Psoas muscle (tissue), 8 donors: ENCODE results near the gene PRKD2. TPM values are rescaled to one million over a fixed set of nuclear protein-coding genes. Genes with fewer than 3 reads are reported as not detected.

Source experiments
- ATAC-seq, 4 donors: fragments of 200-7000 bp; cut with Tn5 transposase; one replicate each; pipeline ENCODE4 v1.9.1; 2020; ENCODE audit warnings: moderate library complexity in 3 of 4, mild to moderate bottlenecking in 2 of 4
- DNase-seq, 2 donors: peaks; one replicate each; pipeline ENCODE4 v3.0.0-alpha.2; 2020
- H3K27ac ChIP-seq: fragments of 200-600 bp; one replicate; pipeline ENCODE4 v1.8.0; 2022
- H3K27me3 ChIP-seq, 3 donors: fragments of 200-600 bp in 1 of 3; one replicate each; pipeline versions ENCODE4 v1.6.1 to v1.8.0; 2013 to 2022; ENCODE audit warnings: low read length in 2 of 3, mild to moderate bottlenecking in 2 of 3, moderate library complexity in 1 of 3; ENCODE audit not compliant: insufficient read depth in 3 of 3
- H3K36me3 ChIP-seq, 2 donors: fragments of 200-600 bp in 1 of 2; one replicate each; pipeline versions ENCODE4 v1.6.1 to v1.8.0; 2013 to 2022; ENCODE audit warnings: low read depth in 1 of 2, mild to moderate bottlenecking in 1 of 2, moderate library complexity in 1 of 2; ENCODE audit not compliant: insufficient read depth in 1 of 2
- H3K4me1 ChIP-seq: fragments of 200-600 bp; one replicate; pipeline ENCODE4 v1.8.0; 2022
- H3K4me3 ChIP-seq: fragments of 200-600 bp; one replicate; pipeline ENCODE4 v1.8.0; 2022; ENCODE audit warnings: mild to moderate bottlenecking
- H3K9me3 ChIP-seq: fragments of 200-600 bp; one replicate; pipeline ENCODE4 v1.8.0; 2022
- CTCF ChIP-seq: fragments of 200-600 bp; IDR thresholded peaks from one replicate; pipeline ENCODE4 v1.8.0; 2022; ENCODE audit warnings: antibody characterized with exemption
- WGBS, 3 donors: extraction: QIAGEN DNeasy Blood & Tissue Kit; methylation state at CpG; one replicate each; pipeline versions ENCODE4 v1.1.6 to v1.1.7; 2013; 5-methylcytosine and 5-hydroxymethylcytosine counted together
- intact Hi-C, 2 donors: fragments of 100-400 bp; cut with DNase I; formaldehyde crosslinking; loops; one replicate each; pipeline versions ENCODE4 v1.11.0 to v1.14.2; 2022
- polyA plus RNA-seq, 3 donors: library from polyadenylated mRNA; stranded (reverse); fragments of 200-250 nt; gene quantifications; one replicate each; pipeline ENCODE4 v1.2.3, GENCODE V29; 2013
- total RNA-seq, 4 donors: library from RNA; stranded (reverse); fragmentation: NEBNext Ultra II Directional in 2 of 4; extraction: Animal tissue kit (Norgen Biotek cat#: 25700) in 2 of 4; gene quantifications; one replicate each; pipeline versions ENCODE4 v1.2.1 to v1.2.4, GENCODE V29; 2021 to 2023
- donor health status: healthy with polysubstance abuse.
- donor health status: DM: no; HTN: no; CAD: no; lungs with moderate emphysema.
- donor health status: Bipolar disorder and iron deficiency.
- donor health status: healthy.
- donor health status: DM: yes; HTN: yes; CAD: no.
- donor health status: DM: no; HTN: no; CAD: no.
- donor health status: DM: no; HTN: no; CAD: no.
- donor health status: DM: yes; HTN: yes; CAD: no.

PRKD2 gene
- total and polyA plus RNA-seq, 7 donors = 4.0 to 9.1 (median 6.9) TPM

- Histone ChIP-seq H3K27me3 (no peaks in the 10 kb centered on the region), H3K4me3 (no peak overlapping the region), H3K27ac (no peak overlapping the region), H3K4me1 (no peaks in the 10 kb centered on the region), H3K36me3 (peaks cover 0 to 100% of the 10 kb centered on the region in 2 donors), H3K9me3 (no peaks in the 10 kb centered on the region)
- peak; percentile 80 to 85 for DNase-seq
- 40 to 49% (median 41%) methylated on average over 20 of the region's 20 CpGs for WGBS, 3 donors
- peak; percentile 71 to 80 (median 74) for ATAC-seq
- TF ChIP-seq CTCF = peak; percentile 89
- intact Hi-C loops = loop anchor here in 1 of 2 donors (2.0 kb wide), 1 partner anchor 16 kb away; no protein-coding TSS in a partner anchor
These were observed 11.9 kb upstream of the PRKD2 start for GRCh38 chr19:46728693-46729339.

- Histone ChIP-seq H3K9me3 (no peaks in the 10 kb centered on the region), H3K4me1 (no peaks in the 10 kb centered on the region), H3K27me3 (no peaks in the 10 kb centered on the region), H3K4me3 (peak overlapping the region; percentile 15), H3K36me3 (peaks cover 2 to 100% of the 10 kb centered on the region in 2 donors), H3K27ac (no peak overlapping the region)
- WGBS, 3 donors = 52 to 62% (median 62%) methylated on average over 14 of the region's 14 CpGs
- intact Hi-C loops = loop anchor here in 1 of 2 donors (2.0 kb wide), 1 partner anchor 15 kb away; no protein-coding TSS in a partner anchor
- DNase-seq (peak in 1 of 2 donors; percentile 56), ATAC-seq (peak in 3 of 4 donors; percentile 16 to 22 (median 17))
- TF ChIP-seq CTCF = no peak
These were observed 11.3 kb upstream of the PRKD2 start for GRCh38 chr19:46728208-46728607.

GRCh38 chr19:46727757-46728156 is 10.8 kb upstream of the PRKD2 start:
- no peak for TF ChIP-seq CTCF
- Histone ChIP-seq H3K4me1 (no peaks in the 10 kb centered on the region), H3K27me3 (no peaks in the 10 kb centered on the region), H3K4me3 (peak overlapping the region; percentile 15), H3K36me3 (peaks cover 4 to 100% of the 10 kb centered on the region in 2 donors), H3K9me3 (no peaks in the 10 kb centered on the region), H3K27ac (no peak overlapping the region)
- ATAC-seq (peak in 1 of 4 donors; percentile 3), DNase-seq (peak in 1 of 2 donors; percentile 50)
- intact Hi-C loops = loop anchor here in 1 of 2 donors (2.0 kb wide), 1 partner anchor 15 kb away; no protein-coding TSS in a partner anchor
- WGBS, 3 donors = 73 to 82% (median 82%) methylated on average over 10 to 11 of the region's 11 CpGs

- Histone ChIP-seq H3K27me3 (no peaks in the 10 kb centered on the region), H3K4me3 (no peak overlapping the region), H3K36me3 (peaks cover 9 to 100% of the 10 kb centered on the region in 2 donors), H3K27ac (no peak overlapping the region), H3K9me3 (no peaks in the 10 kb centered on the region), H3K4me1 (no peaks in the 10 kb centered on the region)
- intact Hi-C loops = no loop called here
- TF ChIP-seq CTCF = no peak
- 46 to 54% (median 52%) methylated on average over 14 of the region's 14 CpGs for WGBS, 3 donors
- DNase-seq (peak in 1 of 2 donors; percentile 44), ATAC-seq (no peak)
These were observed 10.1 kb upstream of the PRKD2 start for GRCh38 chr19:46726971-46727501.
